K562 (cell line): ENCODE results near the gene ZNF45. TPM values are rescaled to one million over a fixed set of nuclear protein-coding genes. Genes with fewer than 3 reads are reported as not detected.

ENCODE experiments used
- ATF7 ChIP-seq: fragments of 450-650 bp; IDR thresholded peaks from 2 replicates; pipeline ENCODE4 v1.7.1; 2014; ENCODE audit warnings: mild to moderate bottlenecking, moderate library complexity
- CXXC5 ChIP-seq: fragments of 250-450 bp; sonication (Bioruptor Pico); IDR thresholded peaks from 2 replicates; pipeline ENCODE4 v1.8.0; 2022; ENCODE audit warnings: inconsistent platforms, mild to moderate bottlenecking, moderate library complexity
- GMEB1 ChIP-seq: fragments of 250-450 bp; sonication (Bioruptor Pico); IDR thresholded peaks from 2 replicates; pipeline ENCODE4 v1.4.0; 2020; ENCODE audit warnings: mild to moderate bottlenecking
- HNRNPK ChIP-seq: fragments of 200-400 bp; formaldehyde crosslinking; IDR thresholded peaks from one replicate; pipeline ENCODE4 v1.6.1; 2018; ENCODE audit warnings: mild to moderate bottlenecking, low read depth, low read length; ENCODE audit not compliant: poor library complexity, severe bottlenecking
- MAZ ChIP-seq, 2 experiments: fragments of 450-650 bp in 1 of 2; sonication (generic) in 1 of 2; formaldehyde crosslinking; IDR thresholded peaks in 1 of 2; conservative IDR thresholded peaks in 1 of 2; 2 replicates each; pipeline versions ENCODE4 v1.4.0 to v1.5.0; 2020; ENCODE audit warnings: mild to moderate bottlenecking in 1 of 2, missing genetic modification reagents in 1 of 2
- NFXL1 ChIP-seq: fragments of 450-650 bp; formaldehyde crosslinking; IDR thresholded peaks from 2 replicates; pipeline ENCODE4 v1.4.0; 2021; ENCODE audit warnings: mild to moderate bottlenecking
- NRF1 ChIP-seq, 2 experiments: fragments of 450-650 bp; IDR thresholded peaks in 1 of 2; conservative IDR thresholded peaks in 1 of 2; 2 replicates each; pipeline ENCODE4 v1.6.1; 2014; ENCODE audit warnings: mild to moderate bottlenecking in 2 of 2
- OTX1 ChIP-seq: fragments of 450-650 bp; formaldehyde crosslinking; IDR thresholded peaks from 2 replicates; pipeline ENCODE4 v1.4.0; 2022; ENCODE audit warnings: mild to moderate bottlenecking
- POLR2AphosphoS2 ChIP-seq: IDR thresholded peaks from 2 replicates; pipeline ENCODE4 v1.6.1; 2012; ENCODE audit warnings: low read length, improper control_type of control experiment
- POLR2AphosphoS5 ChIP-seq: IDR thresholded peaks from 2 replicates; pipeline ENCODE4 v1.6.1; 2011; ENCODE audit warnings: mild to moderate bottlenecking, low read depth, low read length, moderate library complexity; ENCODE audit not compliant: control insufficient read depth, insufficient read depth
- RBM25 ChIP-seq: fragments of 200-400 bp; formaldehyde crosslinking; IDR thresholded peaks from 2 replicates; pipeline ENCODE4 v1.6.1; 2018; ENCODE audit warnings: low read length, low read depth, moderate library complexity; ENCODE audit not compliant: severe bottlenecking
- RFX5 ChIP-seq: IDR thresholded peaks from 2 replicates; pipeline ENCODE4 v1.6.1; 2011; ENCODE audit warnings: low read depth, mild to moderate bottlenecking, improper control_type of control experiment, low read length
- SRSF7 ChIP-seq: fragments of 200-400 bp; formaldehyde crosslinking; optimal IDR thresholded peaks from 2 replicates; pipeline ENCODE3; 2017; ENCODE audit warnings: mild to moderate bottlenecking, low read depth, low read length
- STAT5A ChIP-seq: IDR thresholded peaks from 2 replicates; pipeline ENCODE4 v1.6.1; 2012; ENCODE audit warnings: low read length, inconsistent platforms, borderline replicate concordance
- ZBTB40 ChIP-seq, 2 experiments: fragments of 450-650 bp in 1 of 2; sonication (generic) in 1 of 2; formaldehyde crosslinking in 1 of 2; IDR thresholded peaks; 2 replicates each; pipeline versions ENCODE4 v1.7.1 to v1.9.0; 2016 to 2022; ENCODE audit warnings: inconsistent platforms in 1 of 2, mild to moderate bottlenecking in 1 of 2, missing genetic modification reagents in 1 of 2
- polyA plus RNA-seq, 8 experiments: library from polyadenylated mRNA; depleted of rRNA in 4 of 8; stranded (reverse) in 5 of 8; unstranded in 3 of 8; fragments of >200 nt; fragmentation: Nextera tagmentation in 2 of 8; fragmentation: Illumina TruSeq in 1 of 8; extraction: Ambion mirVana in 2 of 8; extraction: Trizol in 1 of 8; gene quantifications; 2 replicates each; pipeline versions ENCODE4 v1.2.1 to v1.2.3, GENCODE V29; 2011 to 2014; ENCODE audit warnings: inconsistent platforms in 1 of 8, missing spikeins in 1 of 8
- total RNA-seq, 7 experiments: library from RNA; depleted of rRNA in 6 of 7; stranded (reverse); fragments of >200 nt in 6 of 7; fragmentation: Illumina TruSeq in 2 of 7; extraction: Trizol in 2 of 7; gene quantifications; 2 replicates each; pipeline versions ENCODE4 v1.2.1 to v1.2.3, GENCODE V29; 2011 to 2021; ENCODE audit warnings: low replicate concordance in 1 of 7

ZNF45 gene
- total and polyA plus RNA-seq, 9 of the 15 experiments (the other 6 are each of a cell fraction or from before 2014, with no cell fraction given), result 2.6 to 10.6 (median 9.4) TPM

GRCh38 chr19:43901395-43902390, 33.4 kb downstream of the ZNF45 start (continued):
- TF ChIP-seq ZBTB40 (IDR thresholded peaks at IDR 0.05), result peak; percentile 87
- TF ChIP-seq ZBTB40 (CRISPR knock-in tag; IDR thresholded peaks at IDR 0.05), result no peak
- no peak for TF ChIP-seq RFX5
- TF ChIP-seq RBM25, result no peak
- no peak for TF ChIP-seq POLR2AphosphoS2
- no peak for TF ChIP-seq GMEB1 (CRISPR knock-in tag)
- 0 out of 2 replicates have a peak, but pooled peaks have one; percentile 77 for TF ChIP-seq OTX1 (CRISPR knock-in tag)
- TF ChIP-seq STAT5A, result no peak
- no peak for TF ChIP-seq HNRNPK
- TF ChIP-seq SRSF7, result no peak
- TF ChIP-seq MAZ (CRISPR knock-in tag; conservative IDR thresholded peaks at IDR 0.05 in 1 of 2, IDR thresholded peaks at IDR 0.05 in 1 of 2), result 0 out of 4 replicates have a peak, but pooled peaks of 1 of the 2 experiments have one; percentile 26
- peak; percentile 68 for TF ChIP-seq CXXC5 (CRISPR knock-in tag)
- TF ChIP-seq NRF1 (conservative IDR thresholded peaks at IDR 0.05 in 1 of 2, IDR thresholded peaks at IDR 0.05 in 1 of 2), result peak; percentile 29 to 54; a peak in 3 of 4 replicates
- peak; percentile 51; the same call in 1 of the 2 replicates for TF ChIP-seq ATF7
- TF ChIP-seq POLR2AphosphoS5, result no peak
- TF ChIP-seq NFXL1 (CRISPR knock-in tag), result no peak
